Limb (tissue), 2 donors: ENCODE measurements around the gene GRK4.
"Not testable (repeated sequence)": the region's sequence is repeated elsewhere in the genome, so short reads cannot be mapped to it uniquely, and the experiment has no call there.

Experiments used
- DNase-seq, 2 donors: peaks; one replicate each; pipeline ENCODE4 v3.0.0-alpha.2; 2016; ENCODE audit errors: extremely low spot score in 2 of 2

Gene GRK4

DNA sequence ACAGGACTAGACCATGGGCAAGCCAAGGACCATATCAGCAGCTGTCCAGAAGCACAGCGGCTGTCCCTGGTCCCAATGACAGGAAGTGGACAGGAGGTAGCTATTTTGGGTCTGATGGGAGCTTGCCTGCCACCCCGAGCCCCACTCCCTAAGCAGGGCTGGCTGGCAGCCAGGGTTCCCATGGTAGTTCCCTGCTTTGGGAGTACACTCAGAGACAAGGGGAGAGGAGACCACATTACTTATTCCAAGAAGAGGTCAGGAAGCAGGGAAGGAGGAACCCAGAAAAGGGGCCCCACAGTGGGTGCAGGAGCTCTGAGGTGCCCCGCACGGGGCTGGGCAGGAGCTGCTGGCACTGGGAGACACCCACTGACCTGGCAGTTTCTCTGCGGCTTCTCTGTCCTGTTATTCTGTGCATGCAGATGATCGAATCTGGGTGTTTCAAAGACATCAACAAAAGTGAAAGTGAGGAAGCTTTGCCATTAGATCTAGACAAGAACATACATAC lies 74.6 kb downstream of the GRK4 start:
- peak in 1 of 2 donors; percentile 59 for DNase-seq

GRCh38 chr4:3039706-3040366 lies 76.5 kb downstream of the GRK4 start:
- no peak for DNase-seq

DNA sequence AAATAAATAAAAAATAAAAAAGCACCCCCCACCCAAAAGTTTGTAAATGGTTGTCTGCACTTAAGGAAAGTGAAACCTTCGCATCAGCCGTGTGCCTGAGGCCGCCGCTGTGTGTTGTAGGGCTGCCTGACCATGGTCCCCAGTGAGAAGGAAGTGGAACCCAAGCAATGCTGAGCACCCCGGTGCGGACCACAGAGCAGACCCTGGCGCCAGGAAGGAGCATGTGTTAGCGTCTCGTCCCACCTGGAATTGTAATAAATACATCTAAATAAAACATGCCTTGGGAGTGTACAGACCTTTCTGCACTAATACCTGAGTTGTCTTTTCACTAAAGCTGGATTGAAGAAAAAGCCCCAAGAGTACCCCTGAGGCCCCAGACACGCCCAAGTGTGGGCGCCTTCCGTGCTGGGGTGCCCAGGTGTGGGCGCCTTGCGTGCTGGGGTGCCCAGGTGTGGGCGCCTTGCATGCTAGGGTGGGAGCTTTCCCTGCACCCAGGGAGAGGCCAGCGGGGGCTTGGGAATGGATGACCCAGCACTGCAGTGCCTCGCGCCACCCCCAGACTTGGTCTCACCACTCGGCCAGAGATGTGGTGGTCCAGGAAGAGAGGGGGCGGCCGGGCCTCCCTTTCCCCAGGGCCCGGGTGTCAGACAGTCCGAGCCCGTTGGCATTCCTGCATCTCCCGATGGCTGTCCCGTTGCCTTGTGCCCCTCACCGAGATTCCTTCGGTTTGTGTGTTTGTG lies 77.3 kb downstream of the GRK4 start:
- no peak for DNase-seq

DNA sequence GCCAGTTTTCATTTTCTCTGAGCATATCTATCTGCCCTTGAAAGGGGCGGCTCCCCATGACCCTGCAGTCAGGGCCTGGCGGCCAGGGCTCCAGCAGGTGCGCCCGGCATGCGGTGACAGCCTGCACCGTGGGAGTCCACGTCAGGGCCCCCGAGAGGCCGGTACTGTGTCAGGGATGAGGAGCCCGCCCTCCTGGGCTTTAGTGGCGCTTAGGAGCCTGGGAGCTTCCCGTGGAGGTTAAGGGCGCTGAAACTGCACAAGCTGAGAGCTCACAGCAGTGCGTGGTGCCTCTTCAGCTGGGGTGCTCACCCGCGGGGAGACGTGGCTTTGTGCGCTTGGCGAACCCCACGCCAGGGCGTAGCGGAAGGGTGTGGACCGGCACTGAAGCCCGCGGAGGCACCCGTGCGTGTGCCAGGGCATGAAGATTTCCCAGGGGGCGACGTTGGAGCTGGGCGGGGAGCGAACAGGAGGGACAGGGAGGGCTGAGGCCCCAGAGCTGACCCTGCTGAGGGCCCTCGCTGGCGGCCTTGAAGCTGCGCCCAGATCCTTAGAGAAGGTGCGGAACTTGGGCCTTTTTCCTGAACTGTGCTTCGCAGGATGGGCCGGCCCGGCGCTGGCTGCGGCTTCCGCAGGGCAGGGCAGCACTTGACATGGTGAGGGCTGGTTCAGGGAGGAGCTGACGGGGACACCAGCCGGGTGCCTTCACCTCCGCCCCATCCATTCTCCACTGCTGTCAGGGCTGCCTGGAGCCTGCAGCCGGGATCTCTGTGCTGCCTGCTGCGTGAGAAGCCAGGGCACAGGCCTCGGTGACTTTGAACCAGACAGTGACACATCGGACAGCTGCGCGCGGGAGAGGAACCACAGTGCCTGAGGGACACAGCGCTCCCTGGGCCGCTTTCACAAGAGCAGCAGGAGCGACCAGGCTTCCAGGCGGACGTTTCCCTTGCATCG lies 78.1 kb downstream of the GRK4 start:
- DNase-seq, result peak; percentile 19 to 60

DNA sequence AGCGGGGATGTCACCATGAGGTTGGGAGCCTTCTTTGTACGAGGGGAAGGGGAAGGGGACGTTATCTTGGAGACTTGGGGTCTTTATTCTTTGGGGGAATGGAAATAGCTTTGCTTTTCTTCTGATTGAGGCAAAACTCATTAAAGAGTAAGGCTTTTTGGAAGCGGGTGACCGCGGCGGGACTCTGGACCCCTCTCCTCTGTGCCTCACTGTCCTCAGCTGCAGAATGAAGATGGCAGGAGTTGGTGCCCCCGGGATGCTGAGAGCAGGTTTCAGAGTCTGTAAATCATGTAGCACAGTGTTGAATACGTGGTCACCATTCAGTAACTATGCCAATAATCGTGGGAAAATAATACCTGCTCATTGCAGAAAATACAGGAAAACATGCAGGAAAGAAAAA lies 78.9 kb downstream of the GRK4 start:
- DNase-seq, result no peak

- DNase-seq, result no peak
Observed at GRCh38 chr4:3043282-3044020, 80.1 kb downstream of the GRK4 start.

- DNase-seq, result no peak
Observed at GRCh38 chr4:3044870-3045819, 81.8 kb downstream of the GRK4 start.

GRCh38 chr4:3046162-3046561 lies 82.8 kb downstream of the GRK4 start:
- no peak for DNase-seq

DNA sequence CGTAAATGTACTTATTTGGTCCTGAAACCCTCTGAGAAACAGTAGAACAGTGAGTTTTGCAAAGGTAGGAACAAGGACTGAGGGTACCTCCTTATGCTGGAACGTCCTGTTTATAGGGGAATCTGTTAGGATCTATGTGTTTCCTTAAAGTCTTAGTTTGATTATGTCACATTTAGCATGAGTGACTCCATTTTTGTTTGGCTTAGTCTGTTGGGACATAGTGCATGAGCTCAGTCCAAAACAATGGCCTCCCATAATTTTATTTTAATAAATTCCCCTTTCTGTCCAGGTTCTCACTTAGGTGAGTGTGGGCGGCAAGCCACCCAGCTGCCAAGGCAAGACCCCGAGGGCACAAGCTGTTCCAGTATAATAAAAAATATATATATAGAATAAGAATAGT lies 83.3 kb downstream of the GRK4 start:
- DNase-seq, result no peak

DNA sequence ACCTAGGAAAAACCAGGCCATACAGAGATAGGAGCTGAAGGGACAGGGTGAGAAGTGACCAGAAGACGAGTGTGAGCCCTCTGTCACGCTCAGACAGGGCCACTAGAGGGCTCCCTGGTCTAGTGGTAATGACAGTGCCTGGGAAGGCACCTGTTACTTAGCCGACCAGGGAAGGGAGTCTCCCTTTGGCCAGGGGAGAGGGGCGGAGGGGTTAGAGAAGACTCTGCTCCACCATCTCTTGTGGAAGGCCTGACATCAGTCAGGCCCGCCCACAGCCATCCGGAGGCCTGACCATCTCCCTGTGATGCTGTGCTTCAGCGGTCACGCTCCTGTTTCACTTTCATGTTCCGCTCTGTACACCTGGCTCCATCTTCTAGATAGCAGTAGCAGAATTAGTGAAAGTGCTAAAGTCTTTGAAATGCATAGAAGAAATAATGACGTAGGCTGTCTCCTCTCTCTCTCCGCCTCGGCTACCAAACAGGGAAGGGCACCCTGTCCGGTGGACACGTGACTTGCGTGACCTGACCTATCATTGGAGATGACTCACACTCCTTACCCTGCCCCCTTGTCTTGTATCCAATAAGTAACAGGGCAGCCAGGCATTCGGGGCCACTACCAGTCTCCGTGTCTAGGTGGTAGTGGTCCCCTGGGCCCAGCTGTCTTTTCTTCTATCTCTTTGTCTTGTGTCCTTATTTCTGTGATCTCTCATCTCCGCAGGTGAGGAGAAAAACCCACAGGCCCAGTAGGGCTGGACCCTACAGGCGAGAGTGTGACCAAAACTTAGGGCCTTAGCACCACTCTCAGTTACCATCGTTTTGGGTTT lies 84.3 kb downstream of the GRK4 start:
- peak in 1 of 2 donors; percentile 69 for DNase-seq

- DNase-seq, result not testable (repeated sequence)
Observed at GRCh38 chr4:3051141-3051897, 87.9 kb downstream of the GRK4 start.

DNA sequence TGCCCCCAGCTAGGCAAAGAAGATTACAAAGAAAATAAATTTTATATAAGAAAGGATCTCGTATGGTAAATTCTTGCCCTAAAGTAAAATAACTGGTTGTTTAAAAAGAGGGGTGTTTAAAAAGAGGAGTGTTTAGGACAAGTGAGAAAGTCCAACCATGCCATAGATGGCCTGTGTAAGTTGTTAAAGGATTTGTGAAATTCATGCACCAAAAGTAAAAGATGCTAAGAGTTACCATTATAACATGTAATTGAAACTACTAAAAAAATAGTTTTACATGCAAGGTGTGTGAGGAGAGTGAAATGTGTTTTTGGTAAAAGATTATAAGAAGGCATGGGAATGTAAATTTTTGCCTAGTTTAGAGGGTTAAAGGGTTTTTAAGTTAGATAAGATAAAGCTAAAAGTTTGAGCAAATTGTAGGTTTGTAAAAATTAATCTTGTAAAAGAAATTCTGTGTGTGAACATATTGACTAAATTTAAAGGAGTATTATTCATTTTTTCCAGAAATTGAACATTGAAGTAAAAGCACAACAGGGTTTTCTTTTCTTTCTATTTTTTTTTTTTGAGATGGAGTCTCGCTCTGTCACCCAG lies 90.9 kb downstream of the GRK4 start:
- DNase-seq, result no peak

- DNase-seq, result no peak
Observed at GRCh38 chr4:3059943-3060342, 96.6 kb downstream of the GRK4 start.

- DNase-seq, result no peak
Observed at GRCh38 chr4:3060946-3061345, 97.6 kb downstream of the GRK4 start.

DNA sequence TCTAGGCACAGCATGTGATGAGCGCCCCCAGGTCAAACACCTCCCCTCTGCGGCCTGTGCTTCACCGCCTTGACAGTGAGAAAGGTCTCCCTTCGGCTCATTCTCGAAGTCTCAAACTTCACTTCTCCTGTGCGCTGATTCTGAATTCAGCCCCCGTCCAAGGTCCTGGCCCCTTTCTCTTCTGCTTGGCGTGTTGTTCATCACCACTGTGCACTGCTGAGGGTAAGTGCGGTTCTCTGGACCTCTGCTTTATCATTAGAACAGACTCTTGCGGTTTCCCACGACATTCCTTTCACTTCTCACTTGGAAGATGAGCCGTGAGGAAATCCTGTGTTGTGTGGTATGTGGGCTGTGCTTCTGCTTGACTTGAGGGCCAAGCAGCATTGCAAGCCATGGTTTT lies 99.1 kb downstream of the GRK4 start:
- no peak for DNase-seq

DNA sequence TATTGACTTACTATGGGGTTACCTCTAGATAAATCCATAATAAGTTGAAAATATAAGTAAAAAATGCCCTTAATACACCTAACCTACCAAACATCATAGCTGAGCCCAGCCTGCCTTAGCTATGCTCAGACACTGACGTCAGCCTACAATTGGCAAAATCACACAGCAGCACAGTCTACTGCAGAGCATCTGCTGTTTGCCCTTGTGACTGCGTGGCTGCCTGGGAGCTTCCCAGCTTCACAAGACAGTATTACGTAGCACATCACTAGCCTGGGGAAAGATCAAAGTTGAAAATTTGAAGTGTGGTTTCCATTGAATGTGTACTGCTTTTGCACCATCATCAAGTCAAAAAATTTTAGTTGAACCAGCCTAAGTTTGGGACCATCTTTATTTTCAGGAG lies 102.2 kb downstream of the GRK4 start:
- no peak for DNase-seq

DNA sequence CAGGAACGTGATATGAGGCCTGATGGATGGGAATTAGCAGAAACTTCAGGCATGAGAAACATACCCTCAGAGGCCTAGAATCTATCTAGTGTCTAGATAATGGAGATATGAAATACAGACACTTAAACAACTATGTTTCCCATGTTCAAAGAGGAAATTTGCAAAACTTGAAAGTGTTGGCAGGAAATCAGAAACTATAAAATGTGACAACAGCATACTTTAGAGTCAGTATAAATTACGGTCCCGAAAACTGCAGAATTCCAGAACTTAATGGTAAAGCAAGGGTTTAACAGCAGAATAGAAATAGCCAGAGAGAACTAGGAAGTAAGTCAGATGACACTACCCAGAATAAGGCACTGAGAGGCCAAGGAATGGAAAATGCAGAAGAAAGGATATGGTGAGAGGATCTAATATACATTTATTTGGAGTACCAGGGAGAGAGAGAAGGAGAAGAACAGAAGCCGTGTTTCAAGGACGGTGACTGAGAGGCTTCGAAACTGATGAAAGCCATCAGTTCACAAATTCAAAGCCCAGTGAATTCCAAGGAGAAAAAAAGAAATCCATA lies 103.5 kb downstream of the GRK4 start:
- no peak for DNase-seq
